ENCODE data around the gene TBC1D4.

Gene TBC1D4

DNA sequence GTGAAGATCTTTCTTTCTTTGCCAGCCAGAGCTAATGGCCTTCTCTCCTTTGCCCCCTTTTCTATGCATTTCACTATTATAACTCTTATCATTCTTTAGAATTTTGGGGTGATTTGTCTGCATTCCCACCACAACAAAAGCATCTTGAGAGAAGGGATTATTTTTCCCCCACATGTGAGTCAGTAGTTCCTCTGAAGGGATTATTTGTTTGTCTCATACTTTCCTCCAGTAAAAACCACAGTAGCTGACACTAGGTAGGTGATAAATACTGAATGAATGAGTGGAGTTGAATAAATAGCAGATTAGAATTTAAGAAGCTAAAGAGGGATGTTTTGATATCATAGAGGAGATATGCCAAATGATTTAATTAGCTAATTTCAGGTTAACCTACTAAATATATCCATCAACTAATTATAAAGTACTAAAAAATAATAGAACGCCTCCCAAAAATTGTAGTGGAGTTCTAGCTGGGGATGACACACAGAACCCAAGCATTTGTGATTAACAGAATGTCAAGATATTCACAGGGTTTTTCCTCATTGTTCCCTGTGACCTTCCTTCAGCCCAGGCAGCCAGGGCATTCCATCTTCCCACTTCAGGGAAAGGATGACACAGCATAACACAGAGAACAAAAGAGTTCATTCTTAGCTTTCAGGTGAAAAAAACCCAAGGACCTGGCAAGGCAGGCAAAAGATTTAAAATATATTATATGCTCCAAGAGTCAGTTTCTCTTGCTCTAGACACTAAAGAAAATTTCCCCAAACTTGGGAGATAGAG is 3.5 kb upstream of the TBC1D4 start:
- DNase-seq: no peak

DNA sequence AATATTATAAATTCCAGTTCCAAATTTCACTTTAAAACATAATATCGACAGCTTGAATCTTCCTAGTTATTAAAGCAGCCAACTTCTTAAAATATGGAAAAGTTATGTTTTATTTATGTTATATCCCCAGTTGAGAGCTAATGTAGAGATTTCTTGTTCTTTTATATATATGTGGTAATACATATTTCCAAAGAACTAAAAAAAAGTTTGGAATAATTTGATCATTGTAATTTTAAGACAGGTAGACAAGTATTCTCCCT is 781 bp upstream of the TBC1D4 start:
- DNase-seq: no peak

DNA sequence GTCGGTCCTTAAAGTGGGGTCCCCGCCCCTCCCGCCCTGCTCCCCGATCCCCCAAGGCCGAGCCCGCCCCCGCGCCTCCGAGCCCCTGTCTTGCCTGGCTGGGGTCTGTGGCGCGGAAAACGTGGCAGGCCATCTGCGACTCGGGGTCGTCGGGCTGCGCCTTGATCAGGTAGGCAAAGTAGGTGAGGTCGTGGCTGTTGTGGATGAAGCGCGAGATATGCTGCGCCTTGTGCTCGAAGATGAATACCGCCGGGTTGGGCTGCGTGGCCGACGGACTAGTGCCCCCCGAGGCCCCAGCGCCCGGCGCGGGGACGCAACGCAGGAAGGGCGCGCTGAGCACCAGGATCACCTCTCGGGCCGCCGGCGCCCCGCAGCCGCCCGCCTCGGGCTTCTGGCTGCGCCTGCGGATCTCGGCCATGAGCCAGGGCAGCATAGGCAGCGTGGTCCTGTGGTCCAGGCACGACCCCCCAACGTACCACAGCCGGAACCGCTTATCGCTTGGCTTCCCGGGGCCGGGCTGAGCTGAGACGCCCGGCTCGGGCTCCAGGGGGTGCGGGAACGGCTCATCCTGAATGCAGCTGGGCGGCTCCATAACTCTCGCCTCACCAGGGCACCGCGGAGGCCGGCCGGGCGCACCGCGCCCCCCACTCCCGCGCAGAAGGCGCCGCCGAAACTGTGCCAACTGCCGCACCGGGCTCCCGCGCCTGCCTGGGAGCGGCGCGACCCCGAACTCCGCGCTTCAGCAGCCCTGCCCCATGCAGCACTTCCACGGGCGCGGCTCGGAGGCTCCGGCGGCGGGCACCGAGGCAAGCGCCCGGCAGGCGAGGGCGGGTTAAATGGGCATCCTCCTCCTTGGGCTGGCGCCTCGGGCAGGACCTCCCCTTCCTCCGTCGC is 546 bp downstream of the TBC1D4 start:
- peak; percentile 19 for DNase-seq

DNA sequence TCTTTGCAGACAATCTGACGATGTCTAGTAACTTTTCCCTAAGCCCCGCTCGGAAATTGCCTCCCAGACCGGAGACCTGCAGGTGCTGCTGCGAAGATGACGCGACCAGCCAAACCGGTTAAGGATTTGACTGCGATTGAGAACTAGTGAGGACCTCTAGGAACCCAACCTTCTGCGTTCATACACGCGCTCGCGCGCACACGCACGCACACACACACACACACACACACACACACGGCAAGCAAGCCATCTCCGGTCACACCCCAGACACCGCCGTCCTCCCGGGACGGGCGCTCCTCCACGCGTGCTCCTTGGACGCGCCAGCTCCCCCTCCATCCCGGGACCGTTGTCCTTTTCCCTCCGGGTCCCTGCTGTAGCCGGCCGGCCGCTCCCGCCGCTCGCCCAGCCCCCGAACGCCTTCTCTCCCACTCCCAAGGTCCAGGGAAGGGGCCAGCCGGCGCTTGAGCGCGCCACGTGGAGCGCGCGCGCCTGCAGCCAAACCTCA is 1.2 kb downstream of the TBC1D4 start:
- DNase-seq: peak; percentile 6

DNA sequence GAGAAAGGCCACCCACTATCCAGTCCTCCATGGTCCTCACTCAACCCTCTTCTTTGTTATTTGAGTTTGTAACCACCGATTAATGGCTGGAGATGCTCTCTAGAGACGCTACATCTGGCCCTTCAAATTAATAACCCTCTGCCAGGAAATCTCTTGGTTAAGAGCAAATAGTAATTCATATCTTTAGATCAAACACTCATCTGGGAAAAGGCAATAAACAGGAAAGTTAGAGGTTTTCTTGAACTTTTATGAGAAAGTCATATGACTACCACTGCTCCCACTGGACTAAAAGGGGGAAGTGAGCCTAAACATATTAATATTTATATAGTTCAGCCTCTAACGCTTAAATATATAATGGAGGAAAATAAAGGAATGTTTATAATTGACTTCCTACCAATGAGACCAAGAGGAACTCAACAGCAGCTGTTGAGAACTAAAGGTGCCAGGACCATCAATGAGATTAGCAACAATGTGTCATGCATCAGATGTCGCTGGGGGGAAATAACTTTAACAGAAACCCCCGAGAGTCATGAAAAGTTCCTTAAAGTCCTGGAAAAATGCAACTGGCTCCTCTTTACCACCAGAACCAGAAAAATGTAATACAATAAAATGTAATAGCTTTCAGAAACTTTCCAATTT is 2.7 kb downstream of the TBC1D4 start:
- no peak for DNase-seq

DNA sequence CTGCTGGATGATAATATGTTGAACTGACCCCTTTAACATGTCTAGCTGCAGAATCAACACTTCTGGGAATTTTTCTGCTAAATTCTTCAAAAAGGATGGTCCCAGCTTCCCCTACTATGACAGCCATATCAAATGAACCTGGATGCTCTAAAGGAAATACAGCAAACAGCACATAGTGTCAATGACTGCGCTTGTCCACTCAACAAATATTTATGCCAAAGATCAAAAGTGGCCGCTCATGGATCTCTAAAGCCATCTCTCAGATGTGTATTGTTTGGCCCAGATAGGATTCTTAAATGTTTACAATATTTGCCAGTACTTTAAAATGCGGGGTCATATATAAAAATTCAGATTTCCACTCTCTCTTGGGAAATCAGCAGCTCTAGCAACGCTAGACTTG is 3.3 kb downstream of the TBC1D4 start:
- DNase-seq: no peak

DNA sequence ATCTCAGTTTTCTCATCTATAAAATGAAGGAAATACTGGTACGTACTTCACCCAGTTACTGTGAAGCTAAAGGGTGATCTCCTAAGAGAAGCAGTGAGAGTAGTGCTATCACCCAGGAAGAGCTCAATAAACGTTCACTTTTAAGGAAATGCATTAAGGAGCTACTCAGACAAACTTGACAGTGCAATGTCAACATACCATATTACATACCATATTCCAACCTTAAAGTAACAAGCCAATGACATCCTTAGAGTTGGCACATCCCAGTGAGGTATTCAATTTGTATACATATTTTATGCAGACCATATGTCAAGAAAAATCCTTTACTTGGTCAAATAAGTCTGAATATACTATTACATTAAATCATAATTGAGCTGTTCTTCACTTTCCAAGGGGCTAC is 7.0 kb downstream of the TBC1D4 start:
- no peak for DNase-seq

DNA sequence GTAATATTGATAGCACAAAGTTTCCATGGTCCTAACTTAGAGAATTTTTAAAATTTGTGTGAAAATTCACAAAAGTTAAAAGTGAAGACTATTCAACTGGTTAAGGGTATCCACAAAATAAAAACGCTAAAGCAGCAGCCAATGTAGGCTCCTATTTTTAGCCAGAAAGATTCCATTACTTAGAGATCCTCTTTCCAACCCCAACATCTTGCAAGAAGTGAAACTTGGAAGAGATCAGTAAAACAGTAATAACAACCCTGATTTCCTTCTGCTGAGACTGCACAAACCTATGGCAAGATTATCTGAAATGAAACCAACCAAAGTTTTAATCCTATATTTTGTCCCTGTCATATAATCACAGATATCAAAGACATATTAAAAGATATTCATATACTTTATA is 8.5 kb downstream of the TBC1D4 start:
- no peak for DNase-seq

DNA sequence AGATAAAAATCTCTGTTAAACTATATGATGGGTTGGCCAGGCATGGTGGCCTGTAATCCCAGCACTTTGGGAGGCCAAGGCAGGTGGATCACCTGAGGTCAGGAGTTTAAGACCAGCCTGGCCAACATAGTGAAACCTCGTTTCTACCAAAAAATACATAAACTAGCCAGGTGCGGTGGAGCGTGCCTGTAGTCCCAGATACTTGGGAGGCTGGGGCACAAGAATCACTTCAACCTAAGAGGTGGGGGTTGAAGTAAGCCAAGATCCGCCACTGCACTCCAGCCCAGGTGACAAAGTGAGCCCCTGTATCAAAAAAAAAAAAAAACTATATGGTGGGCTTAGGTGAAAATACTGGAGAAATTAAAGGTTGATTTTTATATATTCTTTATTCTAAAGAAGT is 11.3 kb downstream of the TBC1D4 start:
- DNase-seq: no peak

DNA sequence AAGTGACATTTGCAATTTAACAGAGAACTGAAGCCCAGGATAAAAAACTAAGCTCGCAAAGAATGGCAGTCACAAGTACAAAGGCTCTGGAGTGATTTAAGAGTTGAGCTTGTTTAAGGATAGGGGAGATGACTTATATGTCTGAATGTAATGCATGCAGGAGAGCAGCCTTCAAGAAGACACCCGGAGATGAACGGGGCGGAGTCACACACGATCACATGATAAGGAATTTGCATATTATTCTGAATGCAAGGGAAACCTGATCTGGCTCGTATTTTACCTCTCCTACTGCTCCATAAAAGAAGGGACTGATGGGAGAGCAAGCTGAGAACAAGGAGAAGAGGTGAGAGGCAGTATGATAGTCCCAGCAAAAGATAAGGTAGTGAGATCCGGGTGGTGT is 12.9 kb downstream of the TBC1D4 start:
- no peak for DNase-seq

DNA sequence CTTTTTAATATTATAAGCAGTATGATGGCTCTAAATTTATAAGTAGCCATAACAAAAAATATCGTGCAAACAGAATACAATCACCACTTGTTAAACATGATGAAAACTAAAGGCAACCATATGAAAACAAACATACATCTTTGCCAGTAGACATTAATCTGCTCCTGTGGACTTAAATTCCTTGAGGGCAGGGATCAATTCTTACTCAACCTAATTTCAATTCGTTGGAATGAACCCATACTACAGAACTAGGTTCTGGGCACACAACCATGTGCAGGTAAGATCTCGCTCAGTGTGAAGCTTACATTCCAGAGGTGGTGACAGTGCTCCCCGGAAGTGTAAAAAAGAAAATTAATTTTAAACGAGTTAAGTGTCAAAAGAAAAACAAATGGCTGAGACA is 13.4 kb downstream of the TBC1D4 start:
- DNase-seq: no peak

DNA sequence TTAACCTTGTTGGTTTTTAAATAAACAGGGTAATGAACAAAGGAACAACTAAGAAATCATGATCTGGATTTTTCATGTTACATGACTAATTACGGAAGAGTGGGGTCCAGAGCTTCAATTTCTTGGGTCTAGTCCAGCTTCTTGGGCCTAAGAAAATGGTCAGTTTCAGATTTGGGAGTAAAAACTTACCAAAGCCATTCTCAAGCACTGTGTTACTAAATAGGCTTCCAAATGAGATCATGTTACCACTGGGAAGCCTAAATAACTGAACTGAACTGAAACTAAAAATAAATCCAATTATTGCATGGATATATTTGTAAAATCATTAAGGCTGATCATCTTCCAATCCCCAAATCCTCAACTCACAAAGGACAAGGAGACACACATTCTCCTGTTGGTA is 13.9 kb downstream of the TBC1D4 start:
- no peak for DNase-seq

DNA sequence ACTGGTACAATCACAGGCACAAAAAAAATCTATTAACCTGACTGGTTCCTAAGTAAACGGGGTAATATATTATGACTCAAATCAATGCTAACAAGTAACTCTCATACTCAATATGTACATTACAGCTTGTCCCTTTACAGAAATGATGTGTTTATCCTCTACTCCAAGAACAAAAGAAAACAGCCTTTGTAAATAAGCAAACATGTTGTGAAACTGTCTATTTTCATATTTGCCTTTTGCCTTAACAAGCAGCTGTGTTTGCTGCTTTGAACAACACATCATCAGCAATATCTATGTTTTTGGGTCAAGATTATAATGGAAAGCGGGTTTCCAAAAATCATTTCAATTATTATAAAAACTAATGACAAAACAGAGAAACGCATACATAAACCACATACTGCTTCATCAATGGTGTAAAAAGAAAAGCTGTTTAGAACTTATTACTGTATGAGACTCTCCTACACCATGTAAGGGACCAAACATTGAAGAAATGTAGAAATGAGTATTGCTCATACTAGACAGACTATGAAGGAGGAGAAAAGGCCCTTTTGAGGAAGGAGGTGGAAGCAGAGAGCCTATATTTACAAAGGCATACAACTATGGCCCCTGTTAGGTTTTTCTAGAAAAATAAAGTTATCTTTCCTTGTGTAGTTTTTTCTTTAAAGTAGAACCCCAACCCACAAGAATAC is 14.8 kb downstream of the TBC1D4 start:
- no peak for DNase-seq

DNA sequence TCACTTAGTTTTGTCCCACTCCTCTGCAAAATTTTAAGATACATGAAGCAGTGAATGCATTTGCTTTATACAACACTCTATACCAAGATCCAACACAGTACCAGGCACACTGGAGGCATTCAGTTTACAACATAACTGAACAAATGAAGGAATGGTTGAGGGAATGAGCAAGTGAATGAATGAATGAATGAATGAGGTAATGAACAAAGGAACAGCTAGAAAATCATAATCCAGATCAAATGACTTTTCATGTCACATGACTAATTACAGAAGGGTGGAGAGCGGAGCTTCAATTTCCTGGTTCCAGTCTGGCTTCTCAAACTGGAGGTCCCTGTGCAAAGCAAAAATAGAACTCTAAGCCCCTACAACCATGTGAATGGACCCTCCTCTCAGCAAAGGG is 16.7 kb downstream of the TBC1D4 start:
- no peak for DNase-seq

DNA sequence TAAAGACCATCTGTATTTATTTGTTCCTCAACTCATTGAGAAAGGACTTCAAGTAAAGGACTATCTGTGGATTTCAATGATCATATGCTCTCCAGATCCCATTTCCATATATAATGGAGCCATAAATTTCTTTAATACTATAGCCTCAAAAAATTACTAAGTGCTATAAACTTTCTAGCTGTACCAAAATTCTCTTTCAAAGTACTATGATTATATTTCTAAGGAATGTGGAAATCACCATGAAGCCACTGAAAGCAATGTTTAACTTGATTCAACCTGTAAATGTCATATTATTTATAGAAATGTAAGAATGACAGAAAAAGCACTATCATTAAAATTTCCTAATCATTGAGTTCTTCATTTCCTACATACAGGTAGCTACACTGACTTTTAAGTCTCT is 20.7 kb downstream of the TBC1D4 start:
- no peak for DNase-seq

DNA sequence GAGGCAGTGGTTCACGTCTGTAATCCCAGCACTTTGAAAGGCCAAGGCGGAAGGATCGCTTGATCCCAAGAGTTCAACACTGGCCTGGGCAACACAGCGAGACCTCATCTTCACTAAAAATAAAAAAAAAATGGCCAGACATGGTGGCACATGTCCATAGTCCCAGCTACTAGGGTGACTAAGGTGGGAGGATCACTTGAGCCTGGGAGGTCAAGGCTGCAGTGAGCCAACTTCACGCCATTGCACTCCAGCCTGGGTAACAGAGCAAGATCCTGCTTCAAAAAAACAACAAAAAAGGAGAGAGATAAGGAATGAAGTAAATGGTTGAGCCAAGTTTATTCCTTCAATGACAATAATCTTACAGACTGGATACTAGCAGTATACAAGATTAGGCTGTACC is 21.3 kb downstream of the TBC1D4 start:
- DNase-seq: no peak

DNA sequence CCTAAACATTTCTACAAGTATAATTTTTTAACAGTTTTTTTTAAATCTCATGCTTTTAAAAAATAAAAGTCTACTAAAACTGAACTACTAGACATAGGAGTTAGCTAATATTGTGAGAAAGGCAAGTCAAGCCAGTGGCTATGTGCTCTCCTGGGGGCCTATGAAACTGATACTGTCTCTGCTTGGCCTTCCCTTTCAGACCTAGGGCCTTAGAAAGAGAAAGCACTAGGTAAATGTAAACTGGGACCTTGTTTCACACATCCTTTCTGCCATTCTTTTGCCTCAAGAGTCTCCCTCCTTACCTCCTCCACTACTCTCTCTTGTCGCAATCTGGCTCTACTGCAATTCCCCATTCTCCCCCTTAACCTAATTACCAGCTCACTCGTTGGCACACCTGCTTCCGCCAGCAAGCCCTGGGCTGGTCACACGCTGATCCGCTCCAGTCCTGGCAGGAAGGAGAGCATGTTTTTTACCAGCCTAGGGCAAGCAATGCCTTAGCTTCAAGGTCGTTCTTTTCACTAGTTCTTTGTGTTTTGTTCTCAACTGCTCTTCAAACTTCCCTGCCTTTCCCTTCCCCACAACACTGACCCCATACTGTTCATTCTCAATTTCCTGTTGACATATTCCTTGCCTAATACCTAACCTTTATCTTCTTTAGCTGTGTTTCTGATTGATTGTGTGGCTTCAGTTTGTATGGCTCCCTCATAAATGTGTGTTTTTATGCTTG is 23.1 kb downstream of the TBC1D4 start:
- no peak for DNase-seq

DNA sequence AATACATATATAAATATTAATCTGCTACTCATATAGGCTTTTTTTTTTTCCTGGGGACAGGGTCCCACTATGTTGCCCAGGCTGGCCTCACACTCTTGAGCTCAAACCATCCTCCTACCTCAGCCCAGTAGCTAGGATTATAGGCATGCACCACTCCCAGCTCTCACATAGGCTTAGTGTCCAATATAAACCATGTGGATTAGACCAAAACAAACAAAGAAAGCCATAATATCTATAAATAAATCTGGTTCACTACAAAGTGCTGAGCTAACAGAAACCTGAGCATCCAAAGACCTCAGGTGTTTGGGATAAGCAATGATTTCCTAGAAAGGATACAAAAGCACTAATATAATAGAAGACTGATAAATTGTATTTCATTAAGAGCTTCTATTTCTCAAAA is 26.0 kb downstream of the TBC1D4 start:
- no peak for DNase-seq

DNA sequence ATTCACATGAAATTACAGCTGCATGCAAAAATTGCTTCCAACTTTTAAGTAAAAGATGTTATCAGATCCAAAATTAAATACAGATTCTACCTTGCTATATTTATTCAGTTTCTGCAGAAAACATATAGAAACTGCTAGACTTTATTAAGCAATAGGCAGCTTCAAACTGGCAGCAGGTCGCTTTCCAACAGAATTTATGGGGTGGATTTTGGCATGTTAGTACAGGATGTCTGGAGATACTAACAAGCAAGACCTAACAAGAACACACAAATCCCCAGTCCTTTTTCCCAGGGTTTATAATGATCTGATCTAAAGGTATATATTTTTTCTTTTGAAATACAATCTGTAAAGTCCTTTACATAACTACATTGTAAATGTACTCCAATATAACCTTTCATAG is 27.5 kb downstream of the TBC1D4 start:
- no peak for DNase-seq

DNA sequence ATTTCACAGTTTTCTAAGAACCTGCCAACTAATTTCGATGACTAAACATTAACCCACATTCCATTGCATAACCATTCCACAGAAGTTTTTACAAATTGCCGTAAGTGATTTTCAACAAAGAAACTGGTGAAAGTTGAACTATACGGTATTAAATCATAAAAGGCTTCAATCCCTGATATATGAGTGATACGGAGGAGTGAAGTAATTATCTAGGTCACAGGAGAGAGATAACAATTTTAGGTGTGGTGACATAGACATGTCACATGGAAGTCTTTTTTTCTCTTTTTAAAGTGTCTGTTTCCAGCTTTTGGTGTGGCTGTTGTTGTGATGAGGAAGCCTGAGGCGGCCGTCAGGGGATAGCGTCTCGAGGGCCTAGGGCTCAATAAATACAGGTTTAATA is 29.4 kb downstream of the TBC1D4 start:
- no peak for DNase-seq

DNA sequence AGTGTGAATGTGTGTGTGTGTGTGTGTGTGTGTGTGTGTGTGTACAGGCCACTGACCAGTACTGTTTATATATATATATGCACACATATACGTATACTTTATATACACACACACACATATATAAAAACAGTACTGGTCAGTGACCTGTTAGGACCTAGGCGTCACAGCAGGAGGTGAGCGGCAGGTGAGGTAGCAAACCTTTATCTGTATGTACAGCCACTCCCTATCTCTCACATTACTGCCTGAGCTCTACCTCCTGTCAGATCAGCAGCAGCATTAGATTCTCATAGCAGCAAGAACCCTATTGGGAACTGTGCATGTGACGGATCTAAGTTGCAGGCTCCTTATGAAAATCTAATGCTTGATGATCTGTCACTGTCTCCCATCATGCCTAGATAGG is 34.5 kb downstream of the TBC1D4 start:
- DNase-seq: no peak

DNA sequence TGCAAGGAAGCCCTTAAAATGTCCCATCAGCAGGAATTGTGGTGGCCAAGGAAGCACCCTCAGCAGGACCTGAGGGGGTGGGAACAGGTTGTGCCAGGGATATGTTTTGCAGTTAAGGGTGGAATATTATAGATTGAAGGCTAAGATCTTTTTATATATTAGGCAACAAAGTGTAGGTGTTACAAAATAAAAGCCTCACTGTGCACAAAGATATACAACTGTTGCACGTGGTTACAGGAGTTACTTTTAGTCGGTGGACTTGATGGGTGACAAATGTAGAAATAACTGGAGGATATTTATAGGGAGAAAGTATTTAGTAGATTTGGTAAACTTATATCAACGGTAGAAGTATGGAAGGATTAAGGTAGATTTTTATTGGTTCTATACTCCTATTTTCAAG is 35.1 kb downstream of the TBC1D4 start:
- DNase-seq: no peak
